IPS-11a (cell line): Measurements from ENCODE around the gene SYNDIG1L.
"Not testable (repeated sequence)": the region's sequence is repeated elsewhere in the genome, so short reads cannot be mapped to it uniquely, and the experiment has no call there.

Experiments
- H3K4me3 ChIP-seq: one replicate; pipeline ENCODE4 v1.5.1; 2013; ENCODE audit warnings: low read depth, low read length, control low read depth

The SYNDIG1L gene

DNA sequence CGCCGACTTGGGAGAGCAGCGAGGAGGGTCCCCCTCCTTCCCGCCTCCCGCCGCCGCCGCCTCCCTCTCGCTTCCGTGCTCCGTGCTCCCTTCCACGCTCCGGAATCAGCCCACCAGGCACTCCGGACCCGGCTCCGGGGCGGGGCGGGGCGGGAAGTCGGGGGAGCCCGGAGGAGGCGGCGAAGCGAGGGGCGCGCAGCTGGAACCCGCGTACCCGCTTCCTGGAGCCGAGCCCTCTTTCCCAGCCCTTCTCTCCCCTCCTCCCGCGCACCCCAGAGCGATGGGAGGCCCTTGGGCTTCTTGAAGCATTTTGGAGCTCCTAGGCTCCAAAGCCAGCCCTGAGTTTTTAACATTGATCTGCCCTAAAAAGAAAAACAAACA lies at the start of gene SYNDIG1L:
TSS of gene SYNDIG1L (minus strand) at position 9 of the 381 bp plus-strand sequence. CDS start 16,466 bp downstream, outside the sequence.
- H3K4me3 ChIP-seq = peak within 1 kb of the TSS; percentile 31

DNA sequence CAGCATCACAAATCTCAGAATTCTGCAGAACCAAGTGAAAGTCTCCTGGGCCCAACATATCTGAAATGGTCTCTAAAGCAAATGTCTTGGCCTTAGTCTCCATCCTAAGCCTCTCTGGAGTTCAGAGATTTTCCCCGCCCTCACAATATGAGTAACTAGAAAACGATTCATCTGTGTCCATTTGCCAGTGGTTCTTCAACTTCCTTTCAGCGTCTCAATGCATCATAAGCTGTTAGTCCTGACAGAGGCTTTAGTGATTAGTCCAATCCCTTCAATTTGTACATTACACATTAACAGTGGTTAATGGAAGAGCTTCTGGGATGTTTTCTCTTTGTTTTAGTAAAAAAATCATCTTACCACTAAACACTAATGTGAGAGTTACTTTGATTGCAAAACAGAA lies 49.7 kb upstream of the SYNDIG1L start:
- no peak overlapping the region for H3K4me3 ChIP-seq

DNA sequence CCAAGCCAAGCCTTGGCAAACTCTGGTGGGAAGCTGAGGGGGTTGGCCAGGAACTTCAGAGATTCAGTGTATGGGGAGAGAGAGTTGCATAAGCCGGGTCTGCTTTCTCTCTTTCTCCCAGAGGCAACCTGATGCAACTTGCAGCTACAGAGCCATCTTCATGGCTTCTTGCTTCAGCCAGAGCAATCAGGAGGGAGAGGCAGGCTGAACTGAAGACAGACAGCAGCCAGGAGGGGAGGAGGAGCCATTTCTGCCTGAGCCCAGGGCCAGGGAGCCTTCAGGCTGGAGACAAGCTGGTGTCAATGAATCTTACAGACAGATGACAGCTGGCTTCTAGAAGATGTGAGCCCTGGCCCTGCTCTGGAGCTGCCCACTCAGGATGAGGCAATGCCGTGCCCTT lies 48.4 kb upstream of the SYNDIG1L start:
- no peak overlapping the region for H3K4me3 ChIP-seq

DNA sequence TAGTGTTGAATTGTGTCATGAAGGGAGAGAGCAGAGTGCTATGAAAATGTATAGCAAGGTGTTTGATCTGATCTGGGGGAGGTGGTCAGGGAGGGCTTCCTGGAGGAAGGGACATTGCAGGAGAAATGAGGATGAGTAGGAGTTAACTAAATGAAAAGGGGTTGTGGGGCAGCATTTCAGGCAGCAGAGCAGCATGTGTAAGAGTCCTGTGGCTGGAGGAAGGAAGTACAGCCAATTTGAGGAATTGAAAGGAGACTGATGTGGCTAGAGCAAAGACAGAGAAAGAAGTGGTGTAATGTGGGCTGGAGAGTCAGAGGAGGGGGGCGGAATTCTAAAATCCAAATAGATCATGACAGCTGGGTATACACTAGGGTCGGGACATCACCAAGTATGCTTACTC lies 46.6 kb upstream of the SYNDIG1L start:
- no peak overlapping the region for H3K4me3 ChIP-seq

DNA sequence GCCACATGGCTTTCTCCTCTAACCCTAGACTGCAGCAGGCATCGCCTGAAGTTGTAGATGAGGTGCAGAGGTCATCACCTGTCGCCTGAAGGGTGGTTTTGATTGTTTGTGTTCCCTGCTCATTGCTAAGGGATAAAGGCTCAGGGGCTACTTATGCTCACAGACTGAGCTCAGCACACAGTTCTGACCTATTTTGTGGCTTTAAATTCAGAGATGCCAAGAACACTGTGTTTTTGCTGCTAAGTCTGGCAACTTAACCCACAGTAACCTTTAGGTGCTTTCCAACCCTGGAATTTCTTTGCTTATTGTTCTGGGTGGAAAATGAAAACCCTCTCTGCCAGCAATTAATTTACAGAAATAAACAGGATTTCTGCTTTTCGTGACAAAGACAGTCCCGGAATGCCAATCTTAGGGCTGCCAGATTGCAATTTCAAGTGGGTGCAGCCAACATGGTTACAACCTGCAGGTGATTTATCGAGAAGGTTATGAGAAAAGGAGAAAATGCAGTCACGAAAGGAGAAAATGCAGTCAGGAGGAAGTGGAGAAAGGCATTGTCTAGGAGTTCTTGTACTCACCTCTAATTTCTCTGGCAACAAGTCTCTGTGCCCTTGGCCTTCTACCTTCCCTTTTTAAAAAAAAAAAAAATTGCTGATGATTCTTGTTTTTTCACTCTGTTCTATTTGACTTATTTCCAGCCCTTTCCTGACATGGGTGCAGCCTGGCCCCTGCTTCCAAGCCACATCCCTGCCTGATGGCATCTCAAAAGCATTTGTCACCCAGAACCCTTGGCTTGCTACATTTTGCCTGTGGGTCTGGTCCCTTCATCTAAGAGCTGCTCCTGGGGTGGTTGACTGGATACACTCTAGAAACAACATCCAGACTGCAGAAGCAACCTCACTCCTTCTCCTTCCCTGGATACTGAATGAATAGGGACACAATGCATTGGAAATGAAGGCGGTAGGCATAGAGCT lies 43.8 kb upstream of the SYNDIG1L start:
- H3K4me3 ChIP-seq = no peak overlapping the region

DNA sequence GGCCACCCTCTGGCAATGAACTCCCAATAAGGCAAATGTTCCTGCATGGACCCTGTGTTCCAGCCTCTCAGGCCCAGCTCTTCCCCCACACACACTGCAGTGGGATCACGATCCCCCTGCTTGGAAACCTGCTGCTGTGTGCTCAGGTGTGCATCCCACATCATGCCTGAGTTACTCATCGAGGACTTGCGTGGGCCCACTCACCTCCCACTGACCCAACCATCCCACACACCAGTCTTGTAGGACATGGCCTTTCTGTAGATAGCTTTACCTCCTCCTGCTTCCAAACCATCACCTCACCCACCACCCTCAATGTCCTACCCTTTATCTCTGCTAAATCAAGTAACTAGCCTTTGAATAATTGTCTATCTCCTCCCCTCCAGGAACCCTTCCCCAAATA lies 42.5 kb upstream of the SYNDIG1L start:
- H3K4me3 ChIP-seq = no peak overlapping the region

DNA sequence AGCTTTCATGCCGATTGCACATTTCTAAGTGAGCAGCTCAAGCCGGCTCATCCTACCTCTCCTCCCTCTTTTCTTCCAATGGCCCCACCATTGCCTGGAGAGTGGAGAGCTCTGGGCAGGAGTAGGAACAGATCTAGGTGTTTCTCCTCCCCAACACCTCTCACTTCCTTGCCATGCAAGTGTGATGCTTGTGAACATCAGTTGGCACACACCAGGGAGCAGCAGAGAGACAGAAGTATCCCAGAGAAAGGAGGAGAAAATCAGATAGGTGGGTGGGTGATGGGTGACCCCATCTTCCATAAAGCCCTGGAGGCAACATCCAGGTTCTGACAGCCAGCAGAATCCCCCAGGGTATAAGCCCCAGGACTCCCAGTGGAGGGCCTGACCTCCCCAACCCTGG lies 39.3 kb upstream of the SYNDIG1L start:
- H3K4me3 ChIP-seq = no peak overlapping the region

DNA sequence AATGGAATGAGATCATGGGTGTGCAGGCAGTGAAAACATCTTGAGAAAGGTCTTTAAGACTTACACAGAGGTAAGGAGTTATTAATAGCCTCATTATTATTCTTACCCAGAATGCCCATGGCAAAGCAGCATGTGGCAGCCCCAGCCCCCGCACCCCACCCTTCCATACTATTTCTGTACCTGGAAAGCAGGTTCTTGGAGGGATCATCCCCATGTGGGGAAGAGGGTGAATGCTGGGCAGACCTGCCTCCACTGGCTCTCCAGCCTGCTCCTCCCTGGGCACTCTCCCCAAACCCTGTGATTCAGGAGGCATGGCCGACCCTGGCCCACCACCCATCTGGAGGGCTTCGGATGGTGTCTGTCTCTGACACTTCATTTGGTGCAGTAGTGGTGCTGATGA lies 38.8 kb upstream of the SYNDIG1L start:
- H3K4me3 ChIP-seq = no peak overlapping the region

DNA sequence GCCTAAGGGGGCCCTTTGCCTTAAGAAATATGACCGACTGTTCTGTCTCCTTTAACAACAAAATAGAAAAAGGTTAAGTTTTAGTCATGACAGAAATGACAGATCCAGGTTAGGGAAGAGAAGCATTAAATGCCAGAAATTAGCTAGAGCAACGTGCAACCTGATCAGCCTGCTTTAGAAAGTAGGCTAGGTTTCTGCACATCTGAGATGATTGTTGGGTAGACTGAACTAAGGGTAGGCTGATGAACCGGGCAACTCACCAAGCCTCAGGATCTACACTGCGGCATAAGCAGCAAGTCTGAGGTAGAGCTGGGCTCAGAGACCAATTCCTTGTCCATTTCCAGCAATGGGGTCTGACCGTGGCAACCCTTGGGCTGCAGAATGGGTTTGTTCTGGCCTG lies 37.7 kb upstream of the SYNDIG1L start:
- H3K4me3 ChIP-seq = no peak overlapping the region

DNA sequence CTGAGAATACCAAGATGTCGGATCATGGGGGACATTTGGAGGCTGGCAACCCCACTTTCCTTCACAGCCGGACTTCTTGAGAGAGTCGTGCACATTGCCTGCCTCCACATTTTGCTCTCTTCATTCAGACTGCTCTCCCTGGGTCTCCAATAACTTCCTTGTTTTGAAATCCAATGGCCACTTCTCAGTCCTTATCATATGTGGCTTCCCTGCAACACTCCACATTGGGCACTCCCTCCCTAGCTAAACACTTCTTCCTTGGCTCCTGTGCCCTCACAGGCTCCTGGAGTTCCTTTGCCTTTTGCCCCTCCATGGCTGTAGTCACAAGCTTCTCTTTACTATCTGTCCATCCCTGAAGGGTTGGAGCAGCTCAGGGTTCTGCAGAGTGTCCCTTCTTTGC lies 37.0 kb upstream of the SYNDIG1L start:
- H3K4me3 ChIP-seq = no peak overlapping the region

DNA sequence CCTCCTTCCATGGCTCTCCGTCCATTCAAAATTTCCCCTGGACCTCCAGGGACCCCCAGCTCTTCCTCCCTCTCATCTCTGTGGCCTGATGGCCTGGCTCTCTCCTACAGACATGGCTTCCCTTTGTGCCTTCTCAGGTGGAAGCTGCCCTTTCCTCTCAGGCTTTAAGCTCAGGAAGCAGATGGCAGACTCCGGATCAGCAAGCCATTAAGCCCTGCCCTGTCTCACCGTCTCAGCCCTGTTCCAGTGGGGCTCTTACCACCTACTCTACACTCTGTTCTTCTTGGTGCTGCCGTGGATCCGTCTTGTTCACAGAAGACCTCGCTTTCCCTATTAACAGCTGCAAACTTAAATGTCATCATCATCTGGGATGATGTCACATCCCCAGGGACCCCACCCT lies 34.0 kb upstream of the SYNDIG1L start:
- H3K4me3 ChIP-seq = no peak overlapping the region

DNA sequence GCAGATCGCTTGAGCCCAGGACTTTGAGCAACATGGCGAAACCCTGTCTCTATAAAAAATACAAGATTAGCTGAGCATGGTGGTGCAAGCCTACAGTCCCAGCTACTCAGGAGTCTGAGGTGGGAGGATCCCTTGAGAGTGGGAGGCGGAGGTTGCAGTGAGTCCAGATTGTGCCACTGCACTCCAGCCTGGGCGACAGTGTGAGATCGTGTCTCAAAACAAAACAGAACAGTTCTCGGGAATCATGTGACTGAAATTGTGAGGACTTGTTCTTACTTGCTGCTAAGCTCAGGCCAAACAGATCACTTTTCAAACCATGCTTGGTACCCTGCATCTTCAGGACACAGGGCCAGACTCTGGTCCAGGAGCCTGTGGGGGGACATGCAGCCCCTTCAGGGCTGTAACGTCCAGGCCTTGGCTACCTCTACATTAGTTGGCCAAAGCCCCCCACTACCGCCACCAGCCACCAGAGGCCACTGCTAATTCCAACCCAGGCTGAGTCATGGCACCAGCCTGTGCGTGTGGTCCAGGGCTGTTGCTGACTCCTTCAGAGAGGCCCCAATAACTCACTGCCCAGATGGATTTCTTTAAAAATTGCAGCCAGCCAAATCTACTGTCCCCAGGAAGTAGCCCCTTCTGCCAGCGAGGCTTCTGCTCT lies 33.4 kb upstream of the SYNDIG1L start:
- no peak overlapping the region for H3K4me3 ChIP-seq

DNA sequence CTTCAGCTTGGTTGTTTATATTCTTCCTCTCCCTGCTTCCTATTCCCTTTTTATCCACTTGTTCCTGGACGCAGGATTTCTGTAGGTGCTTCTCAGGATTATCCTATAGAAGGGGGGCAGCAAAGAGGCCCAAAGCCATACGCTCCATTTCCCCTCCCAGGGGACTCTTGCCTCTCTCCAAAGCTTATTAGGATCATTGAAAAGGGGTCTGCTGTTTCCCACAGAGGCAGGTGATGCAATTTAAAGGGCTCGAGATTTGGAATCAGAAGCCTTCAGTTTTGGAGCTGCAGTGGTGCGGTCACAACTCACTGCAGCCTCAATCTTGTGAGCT lies 31.5 kb upstream of the SYNDIG1L start:
- no peak overlapping the region for H3K4me3 ChIP-seq

DNA sequence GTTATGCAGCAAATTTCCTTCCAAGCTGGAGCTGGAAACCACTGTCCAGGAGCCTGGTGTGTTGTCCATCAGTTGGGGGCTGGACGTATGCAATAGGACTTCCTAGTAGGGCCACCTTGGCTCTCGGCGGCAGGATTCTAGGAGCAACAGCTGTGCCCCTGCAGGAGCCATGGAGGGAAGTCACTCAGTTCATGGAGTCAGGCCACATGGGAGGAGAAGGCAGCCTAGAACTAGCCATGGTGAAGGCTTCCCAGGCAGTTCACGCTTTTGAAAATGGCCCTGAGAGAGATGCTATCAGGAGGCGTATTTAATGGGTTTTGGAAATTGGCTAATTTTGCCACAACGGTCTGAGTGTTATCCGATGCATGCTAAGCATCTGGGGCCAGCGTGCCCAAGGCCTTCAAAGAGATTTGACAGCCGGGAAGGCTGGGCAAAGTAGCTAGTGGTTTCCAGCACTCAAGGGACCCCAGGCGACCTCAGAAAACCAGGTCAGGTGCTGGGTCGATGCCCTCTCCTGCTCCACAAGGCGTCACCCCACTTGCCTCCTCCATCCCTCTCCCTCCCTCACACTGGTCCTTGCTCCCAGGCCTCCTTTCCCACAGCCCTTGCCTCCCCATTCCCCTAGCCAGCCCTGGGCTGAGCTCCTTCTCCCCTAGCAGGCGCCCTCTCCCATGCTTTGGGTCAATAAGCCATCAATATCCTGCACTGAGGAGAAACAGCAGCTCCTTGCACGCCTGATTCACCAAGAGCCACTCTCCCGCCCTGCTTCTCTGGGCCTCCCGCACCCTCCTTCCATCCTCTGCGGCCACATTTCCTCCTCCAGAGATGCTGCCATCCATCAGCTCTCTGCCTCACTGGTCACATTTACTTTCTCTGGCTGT lies 30.9 kb upstream of the SYNDIG1L start:
- H3K4me3 ChIP-seq = no peak overlapping the region

DNA sequence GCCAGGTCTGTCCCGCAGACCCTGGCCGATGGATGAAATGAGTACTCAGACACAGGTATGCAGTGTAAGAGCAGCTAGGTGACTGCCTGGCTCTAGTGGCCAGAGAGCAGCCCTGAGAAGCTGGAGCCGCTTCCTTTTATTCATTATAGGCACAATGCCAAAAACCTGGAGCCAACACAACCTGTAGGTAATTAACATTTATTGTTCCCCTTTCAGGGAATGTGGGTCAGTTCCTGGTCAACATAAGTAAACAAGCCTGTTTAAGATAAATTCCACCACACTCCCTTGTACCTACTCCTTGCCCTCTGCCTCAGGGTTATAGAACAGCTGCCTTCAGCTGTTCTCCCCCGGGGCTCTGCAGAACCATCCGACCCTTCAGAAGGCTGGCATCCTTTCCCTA lies 28.4 kb upstream of the SYNDIG1L start:
- H3K4me3 ChIP-seq = not testable (repeated sequence)

DNA sequence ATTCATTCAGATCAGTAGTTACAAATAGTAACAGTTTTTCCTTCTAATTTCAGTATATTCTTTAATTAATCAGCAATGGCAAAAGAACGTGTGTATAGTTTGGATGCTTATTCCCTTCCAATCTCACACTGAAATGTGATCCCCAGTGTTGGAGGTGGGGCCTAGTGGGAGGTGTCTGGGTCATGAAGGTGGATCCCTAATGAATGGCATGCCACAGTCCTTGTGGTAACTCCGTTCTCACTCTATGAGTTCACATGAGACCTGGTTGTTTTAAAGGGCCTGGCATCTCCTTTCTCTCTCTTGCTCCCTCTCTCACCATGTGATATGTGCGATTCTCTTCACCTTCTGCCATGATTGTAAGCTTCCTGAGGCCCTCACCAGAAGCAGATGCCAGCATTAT lies 18.9 kb upstream of the SYNDIG1L start:
- H3K4me3 ChIP-seq = no peak overlapping the region

DNA sequence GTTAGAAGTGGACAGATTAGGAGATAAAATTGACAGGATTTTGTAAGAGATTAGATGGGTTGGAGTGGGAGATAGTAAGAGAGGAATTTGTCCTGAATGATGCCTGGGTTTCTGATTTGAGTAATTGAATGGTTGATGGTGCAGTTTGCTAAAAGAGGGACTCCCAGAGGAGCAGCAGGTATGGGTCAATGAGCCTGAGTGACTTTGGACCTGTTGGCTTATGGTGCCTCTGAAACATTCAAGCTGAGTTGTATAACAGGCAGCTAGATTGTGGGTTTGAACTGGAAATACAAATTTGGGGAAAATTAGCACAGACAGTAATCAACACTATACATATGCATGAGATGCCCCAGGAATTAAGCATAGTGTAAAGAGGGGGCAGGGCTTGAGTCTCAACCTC lies 16.7 kb upstream of the SYNDIG1L start:
- no peak overlapping the region for H3K4me3 ChIP-seq

DNA sequence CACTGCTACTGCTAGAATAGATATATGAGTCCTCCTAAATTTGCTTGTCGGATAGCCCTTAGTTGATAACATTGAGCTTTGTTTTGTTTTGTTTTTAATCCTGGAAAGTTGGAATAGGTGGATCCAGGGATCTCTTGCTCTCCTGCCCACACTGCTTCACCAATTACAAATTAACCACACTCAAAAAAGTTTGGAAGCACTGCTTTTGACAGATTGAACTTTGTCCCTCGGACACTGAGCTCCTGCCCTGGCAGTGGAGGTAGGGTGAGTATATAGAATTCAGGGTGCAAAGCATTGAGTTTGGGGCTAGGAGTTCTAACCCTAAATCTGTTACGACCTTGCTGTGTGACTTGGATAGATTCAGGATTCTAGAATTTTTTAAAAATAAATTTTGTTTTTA lies 15.1 kb upstream of the SYNDIG1L start:
- no peak overlapping the region for H3K4me3 ChIP-seq

DNA sequence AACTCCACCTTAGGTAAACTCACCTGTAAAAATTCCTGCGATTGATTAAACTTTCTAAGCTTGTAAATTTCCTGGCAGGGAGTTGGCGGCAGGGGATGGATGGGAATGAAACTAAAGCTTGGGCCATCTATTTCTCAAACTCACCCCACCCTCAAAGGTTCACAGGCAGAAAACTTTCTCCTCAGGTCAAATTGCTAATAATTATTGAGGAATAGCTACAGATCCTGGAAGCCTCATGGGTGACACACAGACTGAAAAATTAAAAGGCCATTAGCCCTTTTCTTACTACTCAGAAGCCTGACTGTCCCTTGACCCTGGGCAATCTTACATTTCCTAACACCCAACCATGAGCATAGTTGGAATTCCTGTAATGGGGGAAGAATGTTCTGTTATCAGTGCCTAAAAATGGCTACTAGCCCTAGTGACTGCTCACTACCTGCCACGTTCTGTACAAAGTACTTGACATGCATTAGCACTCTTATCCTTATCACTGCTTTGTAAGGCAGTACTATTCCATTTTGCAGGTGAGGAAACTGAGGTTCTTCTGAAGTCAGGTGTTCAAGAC lies 12.4 kb upstream of the SYNDIG1L start:
- no peak overlapping the region for H3K4me3 ChIP-seq

DNA sequence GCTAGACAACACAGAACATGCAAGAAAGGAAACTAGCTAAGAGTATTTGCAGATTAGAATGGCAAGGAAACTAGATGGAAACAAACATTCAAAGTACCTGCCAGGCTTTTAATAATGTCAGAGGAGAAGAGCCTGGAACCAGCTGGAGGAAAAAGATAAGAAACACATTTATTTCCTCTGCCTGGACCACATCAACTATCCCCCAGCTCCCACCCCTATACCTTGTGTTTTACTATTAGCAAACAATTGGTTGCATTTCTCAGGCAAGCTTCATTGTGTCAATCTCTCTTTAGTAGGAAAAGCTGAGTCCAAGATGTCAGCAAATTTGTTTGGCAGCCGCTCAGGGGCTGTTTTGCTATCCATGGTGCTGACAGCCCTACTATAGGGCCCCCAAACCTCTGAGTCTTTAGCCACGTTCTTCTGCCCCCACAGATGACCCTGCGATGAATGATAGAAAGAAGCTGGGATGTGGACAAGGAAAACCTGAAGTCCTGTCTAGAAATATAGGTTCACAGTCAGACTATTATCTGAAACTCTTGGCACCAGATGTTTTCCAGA lies 11.6 kb upstream of the SYNDIG1L start:
- no peak overlapping the region for H3K4me3 ChIP-seq

DNA sequence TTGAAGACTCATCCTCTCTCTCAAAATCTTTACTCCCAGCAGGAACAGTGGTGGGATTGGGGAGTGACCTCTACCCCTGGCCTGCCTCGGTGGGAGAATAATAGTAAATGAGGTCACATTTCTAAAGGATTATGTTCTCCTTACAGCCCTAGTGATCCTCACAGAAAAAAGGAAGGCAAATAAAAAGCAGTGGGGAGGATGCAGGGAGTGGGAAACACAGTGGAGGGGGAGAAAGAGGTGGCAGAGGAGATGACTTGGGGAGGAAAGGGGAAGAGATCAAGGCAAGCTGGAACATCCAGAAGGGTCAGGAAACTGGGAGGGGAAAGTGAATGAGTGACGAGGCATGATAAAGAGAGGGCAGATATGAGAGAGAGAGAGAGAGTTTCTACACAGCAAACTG lies 8.3 kb upstream of the SYNDIG1L start:
- no peak overlapping the region for H3K4me3 ChIP-seq
